Occipital lobe (tissue), 2 donors: ENCODE measurements around the gene CCDC146. TPM values are rescaled to one million over a fixed set of nuclear protein-coding genes. Genes with fewer than 3 reads are reported as not detected.
"Not testable (repeated sequence)": the region's sequence is repeated elsewhere in the genome, so short reads cannot be mapped to it uniquely, and the experiment has no call there.

Source experiments
- DNase-seq: peaks from one replicate; lab custom pipeline; 2025; lab: John Stamatoyannopoulos, UW
- total RNA-seq: library from RNA; depleted of rRNA; stranded (reverse); fragments of >200 nt; gene quantifications from one replicate; pipeline ENCODE4 v1.2.3, GENCODE V29; 2014

The CCDC146 gene
- total RNA-seq, 1 donor from 2014 or later = 15.4 TPM

- DNase-seq = no peak
Observed at GRCh38 chr7:77200542-77200941, 78.1 kb downstream of the CCDC146 start.

GRCh38 chr7:77202481-77202976 lies 80.1 kb downstream of the CCDC146 start:
- DNase-seq = no peak

GRCh38 chr7:77205706-77206105 lies 83.3 kb downstream of the CCDC146 start:
- no peak for DNase-seq

- no peak for DNase-seq
Observed at GRCh38 chr7:77208416-77208815, 86.0 kb downstream of the CCDC146 start.

GRCh38 chr7:77209479-77210139 lies 87.2 kb downstream of the CCDC146 start:
- no peak for DNase-seq

DNA sequence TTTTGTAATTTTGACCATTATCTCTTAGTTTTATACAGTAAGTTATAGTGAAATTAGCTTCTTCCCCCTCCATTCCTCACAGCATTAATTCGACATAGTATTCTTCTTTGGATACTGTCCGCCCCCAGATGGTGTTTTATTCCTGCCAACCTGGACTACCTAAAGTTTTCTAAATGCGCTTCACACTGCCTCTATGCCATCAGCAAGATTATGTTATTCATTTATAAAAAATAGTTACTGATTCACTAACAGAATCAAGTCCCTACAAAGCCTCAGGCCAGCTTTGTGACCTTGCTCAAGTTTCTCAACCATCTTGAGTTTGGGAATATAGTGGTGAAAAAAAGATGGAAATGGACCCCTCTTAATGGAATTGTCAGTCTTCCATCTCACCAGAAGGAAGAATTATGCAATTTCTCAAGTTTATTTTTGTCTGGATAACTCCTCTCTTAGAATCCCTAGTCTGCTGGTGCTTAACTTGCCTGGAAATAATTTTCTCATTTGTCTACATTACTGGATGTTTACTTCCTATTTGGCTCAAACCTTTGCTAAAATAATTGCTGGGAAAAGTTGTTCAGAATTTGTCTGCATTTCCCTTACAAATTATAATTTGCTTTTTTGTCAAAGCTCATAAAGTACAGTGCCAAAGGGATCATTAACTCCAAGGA lies 93.9 kb downstream of the CCDC146 start:
- no peak for DNase-seq

DNA sequence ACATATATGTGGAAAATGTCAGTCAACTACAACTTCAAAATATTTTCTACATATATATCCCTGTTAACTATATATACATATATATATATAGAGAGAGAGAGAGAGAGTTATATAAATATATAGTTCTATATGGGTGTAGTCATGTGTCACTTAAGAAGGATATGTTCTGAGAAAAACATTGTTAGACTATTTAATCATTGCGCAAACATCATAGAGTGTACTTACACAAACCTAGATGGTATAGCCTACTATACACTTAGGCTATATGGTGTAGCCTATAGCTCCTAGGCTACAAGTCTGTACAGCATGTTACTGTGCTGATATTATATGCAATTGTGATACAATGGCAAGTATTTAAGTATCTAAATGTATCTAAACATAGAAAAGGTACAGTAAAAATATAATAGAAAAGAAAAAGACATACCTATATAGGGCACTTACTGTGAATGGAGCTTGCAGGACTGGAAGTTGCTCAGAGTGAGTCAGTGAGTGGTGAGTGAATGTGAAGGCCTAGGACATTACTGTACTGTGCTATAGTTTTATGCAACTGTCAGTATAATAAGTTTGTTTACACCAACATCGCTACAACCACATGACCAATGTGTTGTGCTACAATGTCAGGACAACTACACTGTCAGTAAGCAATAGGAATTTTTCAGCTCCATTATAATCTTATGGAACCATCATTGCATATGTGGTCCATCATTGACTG lies 95.2 kb downstream of the CCDC146 start:
- DNase-seq = no peak

DNA sequence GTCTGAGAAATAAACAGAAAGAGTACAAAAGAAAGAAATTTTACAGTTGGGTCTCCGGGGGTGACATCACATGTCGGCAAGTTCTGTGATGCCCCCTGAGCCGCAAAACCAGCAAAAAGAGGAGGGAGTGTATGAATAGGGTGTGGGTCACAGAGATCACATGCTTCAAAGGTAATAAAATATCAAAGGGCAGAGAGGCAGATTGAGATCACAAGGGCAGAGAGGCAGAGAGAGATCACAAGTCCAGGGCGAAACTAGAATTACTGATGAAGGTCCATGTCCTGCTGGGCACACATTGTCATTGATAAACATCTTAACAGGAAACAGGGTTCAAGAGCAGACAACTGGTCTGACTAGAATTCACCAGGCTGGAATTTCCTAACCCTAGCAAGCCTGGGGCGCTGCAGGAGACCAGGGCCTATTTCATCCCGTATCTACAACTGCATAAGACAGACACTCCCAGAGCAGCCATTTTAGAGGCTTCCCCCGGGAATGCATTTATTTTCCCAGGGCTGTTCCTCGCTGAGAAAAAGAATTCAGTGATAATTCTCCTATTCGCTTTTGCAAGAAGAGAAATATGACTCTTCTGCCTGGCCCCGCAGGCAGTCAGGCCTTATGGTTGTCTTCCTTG lies 97.4 kb downstream of the CCDC146 start:
- DNase-seq = not testable (repeated sequence)

DNA sequence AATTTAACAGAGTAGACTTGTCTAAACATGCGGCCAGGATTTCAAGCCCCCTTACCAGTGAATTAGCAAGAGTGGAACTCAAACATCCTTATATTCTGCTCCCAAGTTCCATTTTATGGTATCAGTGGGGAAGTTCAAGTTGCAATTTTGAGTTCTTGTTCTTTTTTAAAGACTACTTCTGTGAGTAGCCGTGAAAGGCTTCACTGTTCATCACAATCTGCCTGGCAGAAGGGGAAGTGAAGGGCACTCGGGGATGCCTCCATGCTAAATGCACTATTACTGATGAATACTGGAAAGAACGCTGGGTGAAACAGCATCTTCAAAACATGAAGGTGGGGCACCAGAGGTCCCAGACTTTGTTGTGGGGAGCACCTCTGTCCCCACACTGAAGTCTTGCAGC lies 99.7 kb downstream of the CCDC146 start:
- DNase-seq = no peak

DNA sequence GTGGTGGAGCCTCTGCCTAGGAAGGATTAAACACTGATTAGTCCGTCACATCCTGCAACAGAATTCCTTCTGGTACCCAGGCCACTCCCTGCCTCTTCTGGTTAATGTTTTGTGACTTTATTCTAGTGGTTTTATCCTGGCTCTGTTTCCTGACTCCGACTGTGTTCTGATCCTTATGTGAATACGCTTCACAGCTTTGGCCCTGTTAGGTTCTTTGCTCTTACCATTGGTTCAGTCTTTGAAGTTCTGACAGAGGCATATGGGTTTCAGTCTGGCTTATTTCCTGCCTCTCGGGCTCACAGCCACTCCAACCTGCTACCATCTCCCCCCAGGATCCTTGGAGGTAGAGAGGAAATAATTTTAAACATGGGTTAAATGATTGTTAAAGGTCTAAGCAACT lies 100.4 kb downstream of the CCDC146 start:
- no peak for DNase-seq

GRCh38 chr7:77223261-77223660 lies 100.8 kb downstream of the CCDC146 start:
- DNase-seq = no peak

DNA sequence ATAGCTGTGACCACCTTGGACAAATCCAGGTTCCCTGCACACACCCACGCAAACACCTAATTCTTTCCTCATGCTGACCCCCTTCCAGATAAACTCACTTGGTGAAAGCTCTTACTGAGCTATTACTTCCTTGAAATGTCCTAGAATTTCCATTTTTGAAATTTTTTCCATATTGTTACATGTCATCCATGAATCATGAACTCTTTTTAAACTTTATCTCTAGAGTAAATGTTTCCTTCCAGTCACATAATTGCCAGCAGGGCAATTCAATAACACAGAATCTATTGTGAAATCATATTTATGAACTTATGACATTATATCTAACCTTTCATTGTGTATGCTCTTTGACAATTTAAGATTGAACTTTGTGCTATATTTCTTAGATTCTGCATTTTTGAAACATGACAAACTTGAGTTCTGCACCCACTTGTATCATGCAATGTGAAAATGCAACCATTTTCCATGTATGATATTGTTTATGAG lies 104.0 kb downstream of the CCDC146 start:
- DNase-seq = no peak

- DNase-seq = not testable (repeated sequence)
Observed at GRCh38 chr7:77228795-77229194, 106.4 kb downstream of the CCDC146 start.

DNA sequence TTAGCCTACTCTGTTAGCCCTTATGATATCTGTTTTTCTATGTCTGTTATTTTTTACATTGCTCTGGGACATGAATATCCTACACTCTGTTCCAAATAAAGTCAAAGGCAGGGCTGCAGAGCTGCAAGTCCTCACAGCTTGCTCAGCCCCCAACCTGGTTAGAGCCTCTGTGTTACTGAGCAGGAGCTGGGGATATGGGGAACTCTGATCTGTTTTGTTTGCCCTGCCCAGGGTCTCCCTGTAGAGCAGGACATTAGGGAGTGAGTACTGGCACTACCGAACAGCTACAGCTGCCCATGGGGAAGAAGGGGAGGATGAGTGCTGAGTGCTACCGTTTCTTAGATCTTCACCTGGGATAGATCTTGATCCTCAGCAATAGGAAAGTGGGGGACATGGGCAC lies 110.1 kb downstream of the CCDC146 start:
- DNase-seq = no peak

GRCh38 chr7:77235276-77235675 lies 112.9 kb downstream of the CCDC146 start:
- no peak for DNase-seq

DNA sequence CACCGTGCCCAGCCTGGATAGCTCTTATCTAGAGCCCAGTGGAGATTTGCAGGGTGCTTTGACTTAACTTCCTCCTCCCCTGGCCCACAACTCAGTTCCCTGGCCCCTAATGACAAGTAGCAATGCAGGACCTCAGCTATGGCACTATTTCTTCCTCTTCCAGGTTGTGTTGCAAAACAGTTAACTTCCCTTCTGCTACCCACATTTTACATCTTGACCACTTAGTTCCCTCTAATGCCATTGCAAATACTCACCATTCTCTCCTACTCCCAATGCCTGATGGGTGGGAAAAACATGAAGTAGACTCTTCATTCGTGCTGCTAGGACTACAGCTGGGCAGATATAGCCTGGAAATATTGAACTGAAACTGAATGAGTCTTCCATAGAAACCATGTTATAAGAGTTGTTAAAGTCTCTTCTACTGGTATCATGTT lies 116.3 kb downstream of the CCDC146 start:
- no peak for DNase-seq

GRCh38 chr7:77239471-77239870 lies 117.1 kb downstream of the CCDC146 start:
- DNase-seq = no peak

DNA sequence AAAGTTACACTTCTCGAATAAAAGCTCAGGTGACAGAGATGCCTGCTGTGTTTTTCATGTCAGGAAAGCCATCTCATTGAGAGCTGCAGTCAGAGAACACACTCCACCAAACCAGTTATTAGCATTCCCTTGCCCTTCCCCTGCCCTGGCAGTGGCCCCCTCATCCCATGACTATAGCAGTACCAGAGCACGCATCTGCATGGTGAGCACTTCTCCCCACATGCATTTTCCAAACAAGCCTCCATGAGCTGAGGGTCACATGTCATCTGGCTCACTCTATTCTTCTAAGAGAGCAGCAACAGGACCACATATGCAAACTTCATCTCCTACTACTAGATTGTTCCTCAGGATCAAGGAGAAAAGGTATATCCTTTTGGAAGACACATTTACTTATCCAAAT lies 119.7 kb downstream of the CCDC146 start:
- DNase-seq = no peak

DNA sequence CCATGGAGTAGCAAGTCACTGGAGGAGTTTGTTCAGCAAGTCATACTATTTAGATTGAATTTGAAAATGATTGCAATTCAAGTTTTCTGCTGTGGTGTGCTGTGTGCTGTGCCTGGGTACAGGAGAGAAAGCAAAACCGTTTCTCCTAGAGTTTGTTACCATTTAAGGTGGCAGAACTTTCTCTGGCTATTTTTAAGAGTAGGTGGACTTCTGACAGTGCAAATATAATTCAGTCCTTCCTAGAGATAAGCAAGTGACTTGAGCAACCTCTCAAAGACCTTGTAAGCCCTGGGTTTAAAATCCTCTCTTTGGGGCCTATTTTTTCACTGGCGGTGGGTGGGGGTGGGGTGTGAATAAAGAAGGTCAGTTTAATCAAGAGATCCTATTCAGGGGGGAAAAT lies 120.1 kb downstream of the CCDC146 start:
- no peak for DNase-seq

DNA sequence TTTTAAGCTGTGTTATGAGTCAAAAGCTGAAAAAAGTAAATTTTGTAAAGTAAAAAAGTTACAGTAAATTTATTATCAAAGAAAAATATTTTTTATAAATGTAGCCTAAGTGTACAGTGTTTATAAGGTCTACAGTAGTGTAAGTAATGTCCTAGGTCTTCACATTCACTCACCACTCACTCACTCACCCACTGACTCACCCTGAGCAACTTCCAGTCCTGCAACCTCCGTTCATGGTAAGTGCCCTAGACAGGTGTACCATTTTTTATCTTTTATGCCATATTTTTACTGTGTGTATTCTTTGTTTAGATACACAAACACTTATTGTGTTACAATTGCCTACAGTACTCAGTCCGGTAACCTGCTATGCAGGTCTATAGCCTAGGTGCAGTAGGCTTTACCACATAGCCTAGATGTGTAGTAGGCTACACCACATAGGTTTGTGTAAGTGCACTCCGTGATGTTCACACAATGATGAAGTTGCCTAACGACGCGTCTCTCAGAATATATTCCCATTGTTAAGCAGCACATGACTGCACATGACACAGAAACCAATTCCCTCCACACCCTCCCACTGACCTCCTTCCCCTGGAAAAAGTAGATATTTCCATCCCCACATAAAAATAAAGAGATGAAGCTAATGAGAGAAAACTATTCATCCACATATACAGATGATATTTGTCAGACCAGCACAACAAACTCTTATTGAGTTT lies 122.0 kb downstream of the CCDC146 start:
- DNase-seq = no peak
